Fibroblast of lung (primary cell): ENCODE results near the gene GPX5.

Source experiments
- EZH2 ChIP-seq: IDR thresholded peaks from 2 replicates; pipeline ENCODE4 v1.5.1; 2012; ENCODE audit warnings: low read length, control low read depth, mild to moderate bottlenecking; ENCODE audit errors: missing control alignments
- TF ChIP-seq, protein P1 (sequence below), 2 donors: IDR thresholded peaks in 1 of 2; conservative IDR thresholded peaks in 1 of 2; 1 replicate in 1 of 2; 2 replicates in 1 of 2; pipeline ENCODE4 v1.5.1; 2011 to 2012; ENCODE audit warnings: low read length in 2 of 2, control low read depth in 1 of 2, inconsistent platforms in 1 of 2, low read depth in 1 of 2, mild to moderate bottlenecking in 1 of 2

DNA sequence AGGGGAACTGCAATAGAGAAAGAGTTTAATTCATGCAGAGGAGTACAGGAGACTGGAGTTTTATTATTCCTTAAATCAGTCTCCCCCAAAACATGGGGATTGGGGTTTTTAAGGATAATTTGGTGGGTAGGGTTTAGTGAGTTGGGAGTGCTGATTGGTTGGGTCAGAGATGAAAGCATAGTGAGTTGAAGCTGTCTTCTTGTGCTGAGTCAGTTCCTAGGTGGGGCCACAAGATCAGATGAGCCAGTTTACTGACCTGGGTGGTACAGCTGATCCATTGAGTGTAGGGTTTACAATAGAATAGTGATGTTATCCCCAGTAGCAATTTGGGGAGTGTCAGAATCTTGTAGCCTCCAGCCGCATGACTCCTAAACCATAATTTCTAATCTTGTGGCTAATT, 39.1 kb upstream of the GPX5 start:
- TF ChIP-seq, protein P1, sequence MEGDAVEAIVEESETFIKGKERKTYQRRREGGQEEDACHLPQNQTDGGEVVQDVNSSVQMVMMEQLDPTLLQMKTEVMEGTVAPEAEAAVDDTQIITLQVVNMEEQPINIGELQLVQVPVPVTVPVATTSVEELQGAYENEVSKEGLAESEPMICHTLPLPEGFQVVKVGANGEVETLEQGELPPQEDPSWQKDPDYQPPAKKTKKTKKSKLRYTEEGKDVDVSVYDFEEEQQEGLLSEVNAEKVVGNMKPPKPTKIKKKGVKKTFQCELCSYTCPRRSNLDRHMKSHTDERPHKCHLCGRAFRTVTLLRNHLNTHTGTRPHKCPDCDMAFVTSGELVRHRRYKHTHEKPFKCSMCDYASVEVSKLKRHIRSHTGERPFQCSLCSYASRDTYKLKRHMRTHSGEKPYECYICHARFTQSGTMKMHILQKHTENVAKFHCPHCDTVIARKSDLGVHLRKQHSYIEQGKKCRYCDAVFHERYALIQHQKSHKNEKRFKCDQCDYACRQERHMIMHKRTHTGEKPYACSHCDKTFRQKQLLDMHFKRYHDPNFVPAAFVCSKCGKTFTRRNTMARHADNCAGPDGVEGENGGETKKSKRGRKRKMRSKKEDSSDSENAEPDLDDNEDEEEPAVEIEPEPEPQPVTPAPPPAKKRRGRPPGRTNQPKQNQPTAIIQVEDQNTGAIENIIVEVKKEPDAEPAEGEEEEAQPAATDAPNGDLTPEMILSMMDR (conservative IDR thresholded peaks at IDR 0.05 in 1 of 2, IDR thresholded peaks at IDR 0.05 in 1 of 2; ENCODE audit: low read depth in 1 of 2, low read length in 2 of 2): no peak
- no peak for TF ChIP-seq EZH2
